ENCODE measurements around the gene SNX15.

DNA sequence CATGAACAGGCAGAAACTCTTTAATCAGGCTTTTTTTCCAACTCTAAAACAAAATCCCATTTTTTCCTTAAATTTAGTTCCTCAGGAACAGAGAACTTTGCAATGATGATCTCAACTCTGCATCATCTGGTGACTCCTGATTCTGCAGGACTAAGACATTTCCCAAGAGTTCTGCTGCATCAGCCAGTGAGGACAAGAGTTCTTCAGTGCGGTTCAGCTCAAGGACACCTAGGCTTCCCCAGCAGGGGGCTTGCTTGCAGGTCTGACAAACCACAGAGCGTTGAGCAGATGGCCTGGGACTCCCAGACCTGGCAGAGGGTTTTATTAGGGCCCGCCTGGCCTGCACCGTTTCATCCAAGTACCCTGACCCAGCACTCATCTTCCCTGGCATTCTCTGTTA lies 50.2 kb downstream of the SNX15 start:
- TF ChIP-seq, protein P1, sequence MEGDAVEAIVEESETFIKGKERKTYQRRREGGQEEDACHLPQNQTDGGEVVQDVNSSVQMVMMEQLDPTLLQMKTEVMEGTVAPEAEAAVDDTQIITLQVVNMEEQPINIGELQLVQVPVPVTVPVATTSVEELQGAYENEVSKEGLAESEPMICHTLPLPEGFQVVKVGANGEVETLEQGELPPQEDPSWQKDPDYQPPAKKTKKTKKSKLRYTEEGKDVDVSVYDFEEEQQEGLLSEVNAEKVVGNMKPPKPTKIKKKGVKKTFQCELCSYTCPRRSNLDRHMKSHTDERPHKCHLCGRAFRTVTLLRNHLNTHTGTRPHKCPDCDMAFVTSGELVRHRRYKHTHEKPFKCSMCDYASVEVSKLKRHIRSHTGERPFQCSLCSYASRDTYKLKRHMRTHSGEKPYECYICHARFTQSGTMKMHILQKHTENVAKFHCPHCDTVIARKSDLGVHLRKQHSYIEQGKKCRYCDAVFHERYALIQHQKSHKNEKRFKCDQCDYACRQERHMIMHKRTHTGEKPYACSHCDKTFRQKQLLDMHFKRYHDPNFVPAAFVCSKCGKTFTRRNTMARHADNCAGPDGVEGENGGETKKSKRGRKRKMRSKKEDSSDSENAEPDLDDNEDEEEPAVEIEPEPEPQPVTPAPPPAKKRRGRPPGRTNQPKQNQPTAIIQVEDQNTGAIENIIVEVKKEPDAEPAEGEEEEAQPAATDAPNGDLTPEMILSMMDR (IDR thresholded peaks at IDR 0.05): no peak
- no peak for TF ChIP-seq ZFX (IDR thresholded peaks at IDR 0.05; ENCODE audit: borderline replicate concordance)
